NCI-H1092 (cell line): Measurements from ENCODE around the gene PICK1.

Experiments
- DNase-seq: peaks from one replicate; lab custom pipeline; 2025; lab: John Stamatoyannopoulos, UW

The PICK1 gene

DNA sequence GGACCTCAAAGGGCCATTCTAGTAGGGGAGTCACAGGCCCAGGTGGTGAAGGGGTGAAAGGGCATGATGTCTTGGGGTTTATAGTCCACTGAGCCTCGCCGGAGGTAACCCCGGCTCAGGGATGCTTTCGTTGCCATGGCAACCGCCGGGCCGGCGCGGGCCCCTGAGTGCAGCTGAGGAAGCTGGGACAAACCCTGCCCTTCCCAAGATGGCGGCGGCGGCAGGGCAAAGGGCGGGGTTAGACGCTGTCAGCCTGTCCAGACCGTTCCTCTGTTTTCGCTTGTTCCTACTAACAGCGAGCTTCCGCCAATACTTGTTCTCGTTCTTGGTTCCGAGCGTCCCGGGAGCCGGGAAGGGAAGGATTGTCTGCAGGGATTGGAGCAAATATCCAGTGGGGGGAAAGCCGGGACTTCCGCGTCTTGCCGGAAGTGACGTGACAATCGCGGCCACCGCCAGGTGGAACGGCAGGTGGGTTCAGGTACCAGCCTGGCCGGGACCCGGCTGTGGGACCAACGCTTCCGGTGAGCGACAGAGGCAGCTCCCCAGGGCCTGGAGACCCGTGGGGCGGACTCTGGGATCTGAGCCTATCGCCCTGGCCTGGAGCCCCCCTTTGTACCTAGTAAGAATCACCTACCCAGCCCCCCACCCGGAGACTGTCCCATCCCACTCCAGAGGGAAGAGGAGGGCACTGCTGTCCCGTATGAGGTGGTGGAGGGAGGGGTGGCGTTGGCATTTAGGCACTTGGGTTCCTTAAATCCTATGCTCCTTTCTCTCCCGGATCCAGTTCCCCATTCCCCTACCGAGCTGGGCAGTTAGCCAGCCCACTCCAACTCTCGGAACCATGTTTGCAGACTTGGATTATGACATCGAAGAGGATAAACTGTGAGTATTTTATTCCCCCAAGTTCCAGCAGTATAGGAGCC, at the start of gene PICK1:
Gene PICK1, plus strand, starts transcription at position 436 of the 923 bp plus-strand sequence. Its CDS starts 406 bp downstream, at position 842.
- DNase-seq, result peak; percentile 93

GRCh38 chr22:38009000-38009806, 48.0 kb upstream of the PICK1 start:
- DNase-seq, result no peak

DNA sequence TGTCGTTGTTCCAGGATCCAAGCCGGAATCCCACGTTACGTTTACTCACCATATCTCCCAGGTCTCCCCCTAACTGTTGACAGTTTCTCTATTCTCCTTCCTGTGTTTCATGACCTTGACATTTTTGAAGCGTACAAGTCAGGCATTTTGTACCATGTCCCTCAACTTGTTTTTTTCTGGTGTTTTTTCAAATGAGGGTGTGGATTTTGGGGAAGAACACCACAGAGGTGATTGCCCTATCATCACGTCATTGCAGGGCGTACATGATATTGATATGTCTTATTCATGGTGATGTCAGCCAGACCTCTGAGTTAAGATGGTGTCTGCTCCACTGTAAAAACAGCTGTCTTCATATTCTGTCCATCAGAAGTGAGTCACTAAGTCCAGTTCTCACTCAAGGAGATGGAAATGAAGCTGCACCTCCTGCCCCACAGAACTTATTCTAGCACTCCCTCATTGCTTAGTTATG, 44.6 kb upstream of the PICK1 start:
- no peak for DNase-seq

DNA sequence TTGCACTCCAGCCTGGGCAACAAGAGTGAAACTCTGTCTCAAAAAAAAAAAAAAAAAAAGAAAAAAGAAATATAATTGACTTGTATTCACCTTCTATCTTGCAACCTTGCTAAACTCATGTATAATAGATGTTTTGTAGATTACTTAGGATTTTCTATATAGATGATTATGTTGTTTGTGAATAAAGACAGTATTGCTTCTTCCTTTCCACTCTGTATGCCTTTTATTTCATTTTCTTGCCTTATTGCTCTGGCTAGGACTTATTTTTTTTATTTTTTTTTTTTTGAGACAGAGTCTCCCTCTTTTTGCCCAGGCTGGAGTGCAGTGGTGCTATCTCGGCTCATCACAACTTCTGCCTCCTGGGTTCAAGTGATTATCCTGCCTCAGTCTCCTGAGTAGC, 43.1 kb upstream of the PICK1 start:
- DNase-seq, result no peak

GRCh38 chr22:38016182-38017151, 40.7 kb upstream of the PICK1 start:
- no peak for DNase-seq

- DNase-seq, result no peak
Observed at GRCh38 chr22:38017272-38017920, 39.8 kb upstream of the PICK1 start.

- no peak for DNase-seq
Observed at GRCh38 chr22:38017939-38018885, 39.0 kb upstream of the PICK1 start.

GRCh38 chr22:38018938-38019827, 38.0 kb upstream of the PICK1 start:
- no peak for DNase-seq

- no peak for DNase-seq
Observed at GRCh38 chr22:38021206-38021605, 36.0 kb upstream of the PICK1 start.

DNA sequence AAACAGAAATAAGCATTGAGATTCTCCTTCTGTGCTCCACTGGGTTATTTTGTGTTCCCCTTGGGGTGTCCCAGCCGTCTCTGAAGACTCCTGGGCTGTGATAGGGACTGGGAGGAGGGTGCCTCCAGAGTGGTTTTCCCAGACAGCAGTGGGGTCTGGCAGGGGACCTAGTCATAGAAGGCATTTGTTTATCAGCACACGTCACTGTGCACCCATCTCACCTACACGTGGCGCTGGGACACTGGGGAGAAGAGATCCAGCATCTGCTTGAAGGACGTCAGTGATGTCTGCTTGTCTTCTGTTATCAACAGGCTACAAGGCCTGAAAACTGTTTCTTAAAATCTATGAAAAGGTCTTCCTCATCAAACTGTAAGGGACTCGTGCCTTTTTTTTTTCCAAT, 34.2 kb upstream of the PICK1 start:
- DNase-seq, result no peak

DNA sequence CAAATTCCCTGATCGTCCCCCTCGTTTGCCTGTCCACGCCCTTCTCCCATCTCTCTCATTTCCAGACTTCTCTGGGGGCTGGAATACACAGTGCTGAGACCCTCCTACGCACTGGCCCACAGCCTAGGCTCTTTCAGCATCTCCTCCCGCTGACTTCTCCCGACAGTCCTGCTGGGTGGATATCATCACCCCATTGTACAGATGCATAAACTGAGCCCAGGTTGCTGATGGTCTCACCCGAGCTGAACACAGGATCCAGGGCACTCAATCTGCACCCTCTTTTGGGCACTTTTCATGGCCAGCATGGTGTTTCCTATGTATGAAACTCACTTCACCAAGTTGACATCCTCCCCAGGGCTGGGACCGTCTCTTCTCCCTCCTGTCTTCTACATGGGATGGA, 31.7 kb upstream of the PICK1 start:
- DNase-seq, result no peak

DNA sequence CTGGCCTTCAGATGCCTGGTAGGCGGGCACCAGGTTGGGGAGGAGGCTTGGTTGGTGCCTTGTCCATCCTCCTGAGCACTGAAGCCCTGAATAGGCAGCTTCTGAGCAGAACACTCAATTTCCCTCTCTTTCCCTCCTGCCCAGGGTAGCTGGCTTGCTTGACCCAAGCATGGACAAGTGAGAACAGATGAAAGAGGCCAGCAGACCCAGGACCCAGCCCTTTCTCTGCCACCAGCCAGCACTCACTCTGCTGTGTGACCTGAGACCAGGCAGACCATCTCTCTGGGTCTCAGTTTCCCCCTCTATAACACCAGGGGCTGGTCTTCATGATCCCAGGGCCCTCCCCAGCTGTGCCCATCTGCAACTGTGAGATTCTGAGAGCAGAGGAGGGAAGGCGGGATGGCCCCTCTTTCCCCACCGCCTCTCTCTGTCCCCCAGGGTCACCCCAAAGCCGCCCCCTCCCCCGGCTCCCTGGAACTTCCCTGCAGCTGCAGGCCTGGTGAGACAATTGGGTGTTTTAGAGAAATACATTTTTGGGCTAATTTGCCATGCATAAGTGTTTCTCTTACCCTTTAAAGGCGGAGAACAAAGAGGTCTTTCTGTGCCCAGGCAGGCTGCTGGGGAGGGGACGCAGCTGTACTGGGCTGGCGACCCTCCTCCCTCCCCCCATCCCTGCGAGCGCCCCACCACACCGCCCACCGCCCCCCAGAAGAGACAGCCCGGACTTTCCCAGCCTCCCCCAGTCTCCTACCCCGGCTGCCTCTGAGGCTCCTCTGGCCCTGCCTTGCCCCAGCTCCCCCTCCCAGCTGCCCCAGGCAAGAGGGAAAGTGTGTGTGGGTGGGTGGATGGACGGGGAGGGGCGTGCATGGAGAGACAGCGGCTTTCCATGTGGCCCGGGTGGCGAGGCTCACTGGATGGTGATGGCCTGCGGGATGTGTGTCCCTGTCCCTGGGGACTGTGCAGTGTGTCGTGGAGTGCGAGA, 30.8 kb upstream of the PICK1 start:
- no peak for DNase-seq

- no peak for DNase-seq
Observed at GRCh38 chr22:38027487-38027886, 29.7 kb upstream of the PICK1 start.

DNA sequence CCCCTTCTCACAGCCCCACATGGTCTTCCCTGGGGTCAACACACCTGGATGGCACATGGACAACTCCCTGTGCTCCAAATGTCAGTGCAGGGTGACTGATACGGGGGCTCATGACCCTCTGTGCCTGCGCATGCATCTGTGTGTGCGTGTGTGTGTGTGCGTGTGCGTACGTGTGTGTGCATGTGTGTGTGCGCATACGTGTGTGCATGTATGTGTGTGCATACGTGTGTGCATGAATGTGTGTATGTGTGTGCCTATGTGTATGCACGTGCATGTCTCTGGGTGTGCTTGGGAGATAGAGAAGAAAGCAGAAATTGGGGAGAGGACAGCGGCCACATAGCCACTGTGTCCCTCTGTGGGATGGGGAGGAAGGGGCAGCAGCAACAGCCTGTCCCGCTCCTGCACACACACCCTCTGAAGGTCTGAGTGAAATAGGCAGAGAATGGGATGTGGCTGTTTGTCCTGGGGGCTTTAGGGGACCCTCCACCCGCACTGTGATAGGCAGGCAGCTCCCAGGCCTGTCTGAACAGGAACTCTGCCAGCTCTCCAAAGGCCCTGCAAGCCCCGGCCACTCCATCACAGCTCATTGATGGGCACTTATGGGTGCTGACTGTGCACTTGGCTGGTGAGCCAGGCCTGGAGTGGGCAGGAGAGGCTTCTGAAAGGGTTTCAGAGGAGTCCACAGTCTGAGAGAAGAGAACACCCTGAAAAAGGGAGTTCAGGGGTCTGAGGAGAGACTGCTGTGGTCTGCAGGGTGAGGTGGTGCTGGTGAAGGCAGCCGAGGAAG, 28.7 kb upstream of the PICK1 start:
- DNase-seq, result no peak

DNA sequence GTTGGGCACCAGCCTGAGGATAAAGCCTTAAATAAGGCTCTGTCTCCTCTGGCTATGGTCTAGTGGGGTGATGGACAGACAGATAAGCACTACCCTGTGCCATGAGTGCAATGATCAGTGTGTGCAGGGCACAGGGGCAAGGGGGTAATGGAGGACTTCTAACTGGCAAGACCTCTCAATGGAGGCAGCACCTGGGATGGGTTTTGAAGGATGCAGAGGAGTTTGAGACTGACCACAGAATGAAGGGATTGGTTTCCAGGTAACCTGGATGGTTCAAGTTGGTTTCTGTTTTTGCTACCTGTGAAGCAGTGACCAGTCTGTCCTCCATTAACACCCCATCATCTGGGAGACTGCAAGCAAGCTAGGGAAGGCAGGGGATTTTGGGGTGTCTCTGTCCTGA, 27.8 kb upstream of the PICK1 start:
- no peak for DNase-seq

GRCh38 chr22:38029901-38030300, 27.3 kb upstream of the PICK1 start:
- no peak for DNase-seq
